Endodermal cell (in vitro differentiated cells): ENCODE measurements around the gene CDH23. TPM values are rescaled to one million over a fixed set of nuclear protein-coding genes. Genes with fewer than 3 reads are reported as not detected.

Source experiments
- DNase-seq: peaks from one replicate; pipeline ENCODE4 v3.0.0-alpha.2; 2017
- H3K27ac ChIP-seq: 2 replicates; pipeline ENCODE4 v1.5.1; 2013; ENCODE audit warnings: mild to moderate bottlenecking, low read depth, low read length, moderate library complexity
- H3K27me3 ChIP-seq: 2 replicates; pipeline ENCODE4 v1.6.1; 2013; ENCODE audit warnings: mild to moderate bottlenecking, low read length, moderate library complexity; ENCODE audit not compliant: insufficient read depth, control insufficient read depth, poor library complexity, severe bottlenecking
- H3K36me3 ChIP-seq: 2 replicates; pipeline ENCODE4 v1.7.0; 2013; ENCODE audit warnings: mild to moderate bottlenecking, low read length, moderate library complexity; ENCODE audit not compliant: control insufficient read depth, insufficient read depth
- H3K4me1 ChIP-seq: one replicate; pipeline ENCODE4 v1.7.0; 2013; ENCODE audit warnings: low read length; ENCODE audit not compliant: control insufficient read depth, insufficient read depth
- H3K4me3 ChIP-seq: 2 replicates; pipeline ENCODE4 v1.5.1; 2013; ENCODE audit warnings: mild to moderate bottlenecking, low read length, moderate library complexity
- H3K9ac ChIP-seq: 2 replicates; pipeline ENCODE4 v1.6.1; 2013; ENCODE audit warnings: mild to moderate bottlenecking, low read length, moderate library complexity; ENCODE audit not compliant: poor library complexity, severe bottlenecking; ENCODE audit errors: extremely low read depth
- H3K9me3 ChIP-seq: 2 replicates; pipeline ENCODE4 v1.6.1; 2013; ENCODE audit warnings: mild to moderate bottlenecking, low read length, moderate library complexity; ENCODE audit not compliant: control insufficient read depth
- H3K27ac Mint-ChIP-seq: 2 replicates; pipeline ENCODE4 v1.8.0; 2020; ENCODE audit warnings: mixed read lengths
- H3K27me3 Mint-ChIP-seq: 2 replicates; pipeline ENCODE4 v1.8.0; 2021; ENCODE audit warnings: mild to moderate bottlenecking, mixed read lengths; ENCODE audit not compliant: insufficient read depth
- H3K36me3 Mint-ChIP-seq: 2 replicates; pipeline ENCODE4 v1.8.0; 2020; ENCODE audit warnings: low read depth, mixed read lengths
- H3K4me1 Mint-ChIP-seq: 2 replicates; pipeline ENCODE4 v1.8.0; 2020; ENCODE audit warnings: mixed read lengths
- H3K4me3 Mint-ChIP-seq: 2 replicates; pipeline ENCODE4 v1.8.0; 2020; ENCODE audit warnings: mild to moderate bottlenecking, moderate library complexity, mixed read lengths
- H3K9me3 Mint-ChIP-seq: 2 replicates; pipeline ENCODE4 v1.8.0; 2020; ENCODE audit warnings: mild to moderate bottlenecking, mixed read lengths
- CTCF ChIP-seq: fragments of 200-600 bp; sonication (generic); conservative IDR thresholded peaks from 2 replicates; pipeline ENCODE4 v1.5.0; 2021; ENCODE audit warnings: antibody characterized with exemption, mild to moderate bottlenecking
- WGBS, 2 experiments: methylation state at CpG; one replicate each; pipeline versions ENCODE4 v1.1.5 to v1.1.7; 2013; ENCODE audit warnings: missing lambda C conversion rate in 2 of 2, mixed read lengths in 1 of 2; ENCODE audit not compliant: insufficient coverage in 1 of 2, insufficient read length in 1 of 2; 5-methylcytosine and 5-hydroxymethylcytosine counted together
- total RNA-seq, 2 donors: library from RNA; stranded (reverse); fragmentation: NEBNext Ultra II Directional in 1 of 2; extraction: Animal tissue kit (Norgen Biotek cat#: 25700) in 1 of 2; gene quantifications; 2 replicates in 1 of 2; 3 replicates in 1 of 2; pipeline ENCODE4 v1.2.1, GENCODE V29; 2021

CDH23 gene
- total RNA-seq, 2 donors from 2014 or later = 2.1 to 4.2 TPM

DNA sequence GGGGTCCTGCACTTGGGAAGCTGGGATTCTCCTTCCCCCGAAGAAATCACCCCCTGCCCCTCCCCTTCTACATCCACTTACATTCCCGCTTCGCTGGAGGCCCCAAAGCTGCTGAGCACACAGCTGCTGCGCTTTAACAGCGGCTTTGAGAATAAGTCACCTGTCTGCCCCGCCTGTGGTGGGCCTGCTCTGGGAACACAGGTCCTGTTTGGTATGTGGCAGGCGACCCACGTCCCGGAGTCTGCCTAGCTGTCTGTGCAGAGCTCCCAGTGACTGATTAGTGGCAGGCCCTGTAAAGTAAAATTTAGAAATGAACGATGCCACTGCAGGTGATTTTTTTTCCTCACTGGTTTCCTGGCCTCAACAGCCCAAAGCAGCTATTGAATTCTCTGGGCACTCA, 47.0 kb downstream of the CDH23 start:
- H3K4me3 Mint-ChIP-seq = no peak overlapping the region
- no peaks in the 10 kb centered on the region for H3K9me3 Mint-ChIP-seq
- no peak overlapping the region for H3K27ac Mint-ChIP-seq
- Histone ChIP-seq H3K27me3 (no peaks in the 10 kb centered on the region), H3K4me3 (no peak overlapping the region), H3K4me1 (no peaks in the 10 kb centered on the region), H3K9me3 (no peaks in the 10 kb centered on the region), H3K9ac (no peak overlapping the region), H3K36me3 (no peaks in the 10 kb centered on the region), H3K27ac (no peak overlapping the region)
- H3K4me1 Mint-ChIP-seq = no peaks in the 10 kb centered on the region
- H3K27me3 Mint-ChIP-seq = no peaks in the 10 kb centered on the region
- WGBS, 2 experiments = 80 to 92% methylated on average over 5 to 10 of the region's 10 CpGs
- no peak for TF ChIP-seq CTCF
- DNase-seq = peak; percentile 58
- H3K36me3 Mint-ChIP-seq = no peaks in the 10 kb centered on the region

GRCh38 chr10:71444284-71445054, 47.7 kb downstream of the CDH23 start:
- Histone ChIP-seq H3K9me3 (no peaks in the 10 kb centered on the region), H3K27ac (no peak overlapping the region), H3K27me3 (no peaks in the 10 kb centered on the region), H3K36me3 (no peaks in the 10 kb centered on the region), H3K4me3 (no peak overlapping the region), H3K4me1 (no peaks in the 10 kb centered on the region), H3K9ac (no peak overlapping the region)
- no peaks in the 10 kb centered on the region for H3K9me3 Mint-ChIP-seq
- DNase-seq = no peak
- H3K27ac Mint-ChIP-seq = no peak overlapping the region
- no peak overlapping the region for H3K4me3 Mint-ChIP-seq
- WGBS, 2 experiments = 95% methylated on average over 4 of the region's 4 CpGs
- no peak for TF ChIP-seq CTCF
- H3K27me3 Mint-ChIP-seq = no peaks in the 10 kb centered on the region
- H3K4me1 Mint-ChIP-seq = no peaks in the 10 kb centered on the region
- H3K36me3 Mint-ChIP-seq = no peaks in the 10 kb centered on the region

- Mint-ChIP-seq H3K4me1 (no peaks in the 10 kb centered on the region), H3K36me3 (no peaks in the 10 kb centered on the region), H3K4me3 (no peak overlapping the region), H3K27ac (no peak overlapping the region), H3K27me3 (no peaks in the 10 kb centered on the region), H3K9me3 (no peaks in the 10 kb centered on the region)
- no peaks in the 10 kb centered on the region for H3K36me3 ChIP-seq
- WGBS, 2 experiments = 67 to 86% methylated on average over 1 to 2 of the region's 2 CpGs
- H3K4me1 ChIP-seq = no peaks in the 10 kb centered on the region
- no peak overlapping the region for H3K27ac ChIP-seq
- no peak overlapping the region for H3K4me3 ChIP-seq
- TF ChIP-seq CTCF = no peak
- H3K27me3 ChIP-seq = no peaks in the 10 kb centered on the region
- DNase-seq = no peak
- no peak overlapping the region for H3K9ac ChIP-seq
- H3K9me3 ChIP-seq = no peaks in the 10 kb centered on the region
These were observed 51.0 kb downstream of the CDH23 start for GRCh38 chr10:71447676-71448075.
